Measurements from ENCODE around the gene SIRPD. TPM values are rescaled to one million over a fixed set of nuclear protein-coding genes. Genes with fewer than 3 reads are reported as not detected.

The SIRPD gene
- total RNA-seq, 2 experiments from 2014 or later: not detected

GRCh38 chr20:1526310-1526709, 31.2 kb downstream of the SIRPD start:
- ChIA-PET POLR2A (interaction anchor here (0.6 kb wide), 1 partner anchor 194 kb away, joined by 3 read pairs; no protein-coding TSS in a partner anchor), CTCF (interaction anchor here (1.4 to 5.6 kb wide), 3 partner anchors 22 to 250 kb away, joined by 3 to 28 read pairs (median 15); no protein-coding TSS in a partner anchor)
- Mint-ChIP-seq H3K4me3 (no peak overlapping the region), H3K27me3 (peaks cover 4% of the 10 kb centered on the region), H3K9me3 (peaks cover 6% of the 10 kb centered on the region), H3K27ac (no peak overlapping the region), H3K36me3 (ENCODE audit: low read depth) (no peaks in the 10 kb centered on the region), H3K4me1 (ENCODE audit: low read depth) (peaks cover 7% of the 10 kb centered on the region)
- no peak for DNase-seq
- TF ChIP-seq CTCF (IDR thresholded peaks at IDR 0.05): no peak
- no peak for ATAC-seq
- intact Hi-C loops (cut with micrococcal nuclease): no loop called here

GRCh38 chr20:1524004-1524403, 33.5 kb downstream of the SIRPD start:
- intact Hi-C loops (cut with micrococcal nuclease): no loop called here
- CTCF ChIA-PET: interaction anchor here (5.6 kb wide), 1 partner anchor 20 kb away, joined by 28 read pairs; no protein-coding TSS in a partner anchor
- DNase-seq: no peak
- POLR2A ChIA-PET: interaction anchor here (0.6 kb wide), 1 partner anchor 1175 kb away, joined by 3 read pairs; no protein-coding TSS in a partner anchor
- Mint-ChIP-seq H3K4me3 (no peak overlapping the region), H3K36me3 (ENCODE audit: low read depth) (no peaks in the 10 kb centered on the region), H3K27ac (no peak overlapping the region), H3K4me1 (ENCODE audit: low read depth) (peaks cover 2% of the 10 kb centered on the region), H3K9me3 (peaks cover 6% of the 10 kb centered on the region), H3K27me3 (peaks cover 4% of the 10 kb centered on the region)
- TF ChIP-seq CTCF (IDR thresholded peaks at IDR 0.05): no peak
- ATAC-seq: no peak

- ChIA-PET POLR2A (no interaction called here), CTCF (interaction anchor here (0.9 to 1.3 kb wide), 2 partner anchors 14 to 259 kb away, joined by 3 to 6 read pairs; no protein-coding TSS in a partner anchor)
- H3K4me1 Mint-ChIP-seq (ENCODE audit: low read depth): no peaks in the 10 kb centered on the region
- DNase-seq: no peak
- no peak overlapping the region for H3K27ac Mint-ChIP-seq
- H3K27me3 Mint-ChIP-seq: no peaks in the 10 kb centered on the region
- H3K36me3 Mint-ChIP-seq (ENCODE audit: low read depth): no peaks in the 10 kb centered on the region
- intact Hi-C loops (cut with micrococcal nuclease): no loop called here
- no peak overlapping the region for H3K4me3 Mint-ChIP-seq
- no peak for ATAC-seq
- H3K9me3 Mint-ChIP-seq: peaks cover 9% of the 10 kb centered on the region
- no peak for TF ChIP-seq CTCF (IDR thresholded peaks at IDR 0.05)
These were observed 40.5 kb downstream of the SIRPD start for GRCh38 chr20:1517010-1517409.

GRCh38 chr20:1513801-1514200, 43.7 kb downstream of the SIRPD start:
- POLR2A ChIA-PET: no interaction called here

More at GRCh38 chr20:1513801-1514200, 43.7 kb downstream of the SIRPD start:
- Mint-ChIP-seq H3K4me1 (ENCODE audit: low read depth) (no peaks in the 10 kb centered on the region), H3K27me3 (peaks cover 4% of the 10 kb centered on the region), H3K9me3 (peaks cover 9% of the 10 kb centered on the region), H3K4me3 (no peak overlapping the region), H3K36me3 (ENCODE audit: low read depth) (no peaks in the 10 kb centered on the region), H3K27ac (no peak overlapping the region)
- TF ChIP-seq CTCF (IDR thresholded peaks at IDR 0.05): no peak
- CTCF ChIA-PET: interaction anchor here (1.2 to 2.7 kb wide), 3 partner anchors 10 to 263 kb away, joined by 4 to 14 read pairs (median 4); no protein-coding TSS in a partner anchor
- intact Hi-C loops (cut with micrococcal nuclease): no loop called here
- no peak for DNase-seq
- ATAC-seq: no peak
